ENCODE data around the gene RAD23B.
"Not testable (repeated sequence)": the region's sequence is repeated elsewhere in the genome, so short reads cannot be mapped to it uniquely, and the experiment has no call there.

The RAD23B gene

GRCh38 chr9:107293543-107294085 is 10.5 kb downstream of the RAD23B start:
- DNase-seq (ENCODE audit: extremely low read depth, low read depth), result no peak
- TF ChIP-seq, protein P1, sequence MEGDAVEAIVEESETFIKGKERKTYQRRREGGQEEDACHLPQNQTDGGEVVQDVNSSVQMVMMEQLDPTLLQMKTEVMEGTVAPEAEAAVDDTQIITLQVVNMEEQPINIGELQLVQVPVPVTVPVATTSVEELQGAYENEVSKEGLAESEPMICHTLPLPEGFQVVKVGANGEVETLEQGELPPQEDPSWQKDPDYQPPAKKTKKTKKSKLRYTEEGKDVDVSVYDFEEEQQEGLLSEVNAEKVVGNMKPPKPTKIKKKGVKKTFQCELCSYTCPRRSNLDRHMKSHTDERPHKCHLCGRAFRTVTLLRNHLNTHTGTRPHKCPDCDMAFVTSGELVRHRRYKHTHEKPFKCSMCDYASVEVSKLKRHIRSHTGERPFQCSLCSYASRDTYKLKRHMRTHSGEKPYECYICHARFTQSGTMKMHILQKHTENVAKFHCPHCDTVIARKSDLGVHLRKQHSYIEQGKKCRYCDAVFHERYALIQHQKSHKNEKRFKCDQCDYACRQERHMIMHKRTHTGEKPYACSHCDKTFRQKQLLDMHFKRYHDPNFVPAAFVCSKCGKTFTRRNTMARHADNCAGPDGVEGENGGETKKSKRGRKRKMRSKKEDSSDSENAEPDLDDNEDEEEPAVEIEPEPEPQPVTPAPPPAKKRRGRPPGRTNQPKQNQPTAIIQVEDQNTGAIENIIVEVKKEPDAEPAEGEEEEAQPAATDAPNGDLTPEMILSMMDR (IDR thresholded peaks at IDR 0.05; ENCODE audit: low read depth, low read length), result no peak

- DNase-seq (ENCODE audit: extremely low read depth, low read depth), result no peak
- TF ChIP-seq, protein P1 (IDR thresholded peaks at IDR 0.05; ENCODE audit: low read depth, low read length), result no peak
Measured at GRCh38 chr9:107294756-107295155, 11.7 kb downstream of the RAD23B start.

DNA sequence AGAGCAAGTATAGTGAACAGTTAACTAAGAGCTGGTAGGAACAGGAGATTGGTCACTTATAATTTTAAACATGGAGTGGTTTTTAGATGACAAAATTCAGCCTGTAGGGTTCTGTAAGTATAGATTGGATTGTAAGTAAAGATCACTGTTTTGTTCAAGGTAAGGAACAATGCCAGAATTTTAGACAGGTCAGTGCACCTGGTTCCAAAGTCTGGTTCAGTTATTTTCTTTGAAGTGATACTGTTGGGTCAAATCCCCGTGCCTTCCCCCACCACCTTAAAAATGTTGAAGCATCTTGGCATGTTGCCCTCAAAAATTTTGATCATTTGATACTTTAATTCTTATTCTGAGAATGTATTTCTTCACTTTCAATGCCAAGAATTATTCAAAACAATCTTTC is 12.9 kb downstream of the RAD23B start:
- TF ChIP-seq, protein P1 (IDR thresholded peaks at IDR 0.05; ENCODE audit: low read depth, low read length), result no peak
- no peak for DNase-seq (ENCODE audit: extremely low read depth, low read depth)

GRCh38 chr9:107296592-107296991 is 13.5 kb downstream of the RAD23B start:
- DNase-seq (ENCODE audit: extremely low read depth, low read depth), result not testable (repeated sequence)

DNA sequence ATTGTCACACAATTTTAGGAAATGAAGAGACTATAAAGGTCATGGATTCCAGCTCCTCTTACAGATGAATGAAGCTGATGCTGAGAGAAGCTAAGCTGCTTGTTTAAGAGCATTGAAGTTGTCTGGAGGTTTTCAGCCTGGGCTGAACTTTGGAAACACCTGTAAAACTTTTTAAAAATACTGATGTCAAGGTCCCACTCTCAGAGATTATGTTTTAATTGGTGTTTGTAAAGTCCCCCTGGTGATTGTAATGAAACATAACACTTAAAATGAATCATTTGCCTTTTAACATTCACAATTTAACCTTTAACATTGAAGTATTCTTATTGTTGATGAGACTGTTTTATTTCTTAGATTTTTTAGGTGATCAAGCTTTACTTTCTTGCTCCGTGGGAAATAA is 16.4 kb downstream of the RAD23B start:
- TF ChIP-seq, protein P1 (IDR thresholded peaks at IDR 0.05; ENCODE audit: low read depth, low read length), result no peak; the same call in 1 of the 2 replicates
- no peak for DNase-seq (ENCODE audit: extremely low read depth, low read depth)

- no peak for DNase-seq (ENCODE audit: extremely low read depth, low read depth)
- TF ChIP-seq, protein P1 (IDR thresholded peaks at IDR 0.05; ENCODE audit: low read depth, low read length), result no peak
Measured at GRCh38 chr9:107306308-107306707, 23.2 kb downstream of the RAD23B start.

DNA sequence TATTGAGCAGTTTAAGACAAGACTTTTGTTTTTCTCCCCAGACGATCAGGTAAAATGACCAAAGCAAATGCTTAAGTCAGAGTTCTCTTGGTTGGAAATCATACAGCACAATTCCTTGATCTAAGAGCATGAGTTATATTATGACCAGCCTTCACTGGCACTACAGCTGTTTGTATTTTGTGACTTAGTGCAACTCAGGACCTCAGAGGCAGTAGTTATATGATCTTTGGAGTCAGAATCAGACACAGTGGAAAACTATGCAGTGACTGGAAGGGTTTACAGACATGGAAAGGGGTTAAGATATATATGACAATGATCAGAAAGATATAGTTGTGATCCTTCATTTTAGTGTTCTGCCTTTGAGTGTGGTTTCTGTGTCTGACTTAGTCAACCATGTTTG is 24.3 kb downstream of the RAD23B start:
- TF ChIP-seq, protein P1 (IDR thresholded peaks at IDR 0.05; ENCODE audit: low read depth, low read length), result no peak
- no peak for DNase-seq (ENCODE audit: extremely low read depth, low read depth)

- TF ChIP-seq, protein P1 (IDR thresholded peaks at IDR 0.05; ENCODE audit: low read depth, low read length), result no peak
- DNase-seq (ENCODE audit: extremely low read depth, low read depth), result no peak
Measured at GRCh38 chr9:107308461-107308860, 25.4 kb downstream of the RAD23B start.

Measured in AG09319 (cell line).